PFSK-1 (cell line): ENCODE measurements around the gene LPCAT1.
A peak's percentile ranks its signal among the peaks of the same experiment; 100 is the strongest.

Source experiments
- FOXP2 ChIP-seq: optimal IDR thresholded peaks from 2 replicates; pipeline ENCODE3; 2011; ENCODE audit warnings: borderline replicate concordance, control low read depth, inconsistent platforms; ENCODE audit not compliant: insufficient read depth; ENCODE audit errors: extremely low read length, extremely low read depth
- POLR2AphosphoS5 ChIP-seq: IDR thresholded peaks from 2 replicates; pipeline ENCODE4 v1.6.1; 2012; ENCODE audit warnings: low read depth, mild to moderate bottlenecking, control low read depth, low read length, moderate library complexity
- REST ChIP-seq, 2 experiments: IDR thresholded peaks; 2 replicates each; pipeline versions ENCODE4 v1.6.1 to v1.8.0; 2011 to 2012; ENCODE audit warnings: low read depth in 2 of 2, low read length in 2 of 2, control low read depth in 1 of 2, inconsistent platforms in 1 of 2, mild to moderate bottlenecking in 1 of 2, moderate library complexity in 1 of 2; ENCODE audit not compliant: insufficient read depth in 1 of 2
- SIN3A ChIP-seq: IDR thresholded peaks from 2 replicates; pipeline ENCODE4 v1.6.1; 2012; ENCODE audit warnings: mild to moderate bottlenecking, low read length, moderate library complexity, borderline replicate concordance; ENCODE audit not compliant: insufficient read depth
- TAF1 ChIP-seq: IDR thresholded peaks from 2 replicates; pipeline ENCODE4 v1.6.1; 2012; ENCODE audit warnings: low read length, control low read depth, borderline replicate concordance; ENCODE audit not compliant: insufficient read depth

LPCAT1 gene

GRCh38 chr5:1521671-1522600 lies 1.8 kb downstream of the LPCAT1 start:
- TF ChIP-seq FOXP2 (no peak), POLR2AphosphoS5 (no peak), SIN3A (no peak), REST (IDR thresholded peaks at IDR 0.05; ENCODE audit: insufficient read depth in 1 of 2, low read depth in 2 of 2, low read length in 2 of 2) (no peak), TAF1 (no peak)

GRCh38 chr5:1520791-1521453 lies 2.8 kb downstream of the LPCAT1 start:
- no peak for TF ChIP-seq REST (IDR thresholded peaks at IDR 0.05; ENCODE audit: insufficient read depth in 1 of 2, low read depth in 2 of 2, low read length in 2 of 2)
- TF ChIP-seq POLR2AphosphoS5, result 0 out of 2 replicates have a peak, but pooled peaks have one; percentile 17

- TF ChIP-seq REST (IDR thresholded peaks at IDR 0.05; ENCODE audit: insufficient read depth in 1 of 2, low read depth in 2 of 2, low read length in 2 of 2) (no peak), TAF1 (no peak), SIN3A (no peak), FOXP2 (no peak)
Measured at GRCh38 chr5:1519631-1520210, 4.0 kb downstream of the LPCAT1 start.

GRCh38 chr5:1517838-1518237 lies 5.9 kb downstream of the LPCAT1 start:
- TF ChIP-seq TAF1, result no peak
- no peak for TF ChIP-seq FOXP2
- no peak for TF ChIP-seq SIN3A
- TF ChIP-seq REST (IDR thresholded peaks at IDR 0.05; ENCODE audit: insufficient read depth in 1 of 2, low read depth in 2 of 2, low read length in 2 of 2), result no peak
- no peak for TF ChIP-seq POLR2AphosphoS5
